Measurements from ENCODE around the gene TNFAIP8. TPM values are rescaled to one million over a fixed set of nuclear protein-coding genes. Genes with fewer than 3 reads are reported as not detected.

Gene TNFAIP8
- polyA plus RNA-seq, 6 donors from 2014 or later: 224 to 432 (median 315) TPM

DNA sequence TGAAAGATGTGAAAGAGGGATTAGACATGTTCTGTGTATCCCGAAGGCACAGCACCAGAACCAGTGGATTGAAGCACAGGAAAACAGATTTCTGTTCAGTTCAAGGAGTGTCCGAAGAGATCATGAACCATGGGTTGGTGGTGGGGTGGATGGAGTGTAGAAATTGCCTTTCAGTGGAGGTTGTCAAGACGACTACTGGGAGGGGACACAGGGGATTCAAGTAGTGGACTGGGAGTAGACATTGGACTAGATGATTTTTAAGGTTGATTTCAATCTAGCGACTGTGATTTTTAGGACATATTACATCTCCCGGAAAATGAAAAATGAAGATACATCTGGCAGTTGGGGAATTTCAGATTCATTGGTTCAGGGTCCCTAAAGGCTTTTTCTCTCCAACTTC lies 35.9 kb upstream of the TNFAIP8 start:
- peak overlapping the region in 5 of 8 donors; percentile 12 to 91 (median 37) for H3K4me3 Mint-ChIP-seq
- peaks cover 69 to 96% (median 85%) of the 10 kb centered on the region in 3 donors for H3K4me1 Mint-ChIP-seq
- H3K9me3 Mint-ChIP-seq: no peaks in the 10 kb centered on the region
- peaks cover 0 to 5% of the 10 kb centered on the region in 2 donors for H3K36me3 Mint-ChIP-seq
- peak overlapping the region; percentile 87 to 99 (median 94) for H3K27ac Mint-ChIP-seq
- no peak for DNase-seq
- ATAC-seq (ENCODE audit: low read depth in 2 of 2): no peak
- no peaks in the 10 kb centered on the region for H3K27me3 Mint-ChIP-seq

DNA sequence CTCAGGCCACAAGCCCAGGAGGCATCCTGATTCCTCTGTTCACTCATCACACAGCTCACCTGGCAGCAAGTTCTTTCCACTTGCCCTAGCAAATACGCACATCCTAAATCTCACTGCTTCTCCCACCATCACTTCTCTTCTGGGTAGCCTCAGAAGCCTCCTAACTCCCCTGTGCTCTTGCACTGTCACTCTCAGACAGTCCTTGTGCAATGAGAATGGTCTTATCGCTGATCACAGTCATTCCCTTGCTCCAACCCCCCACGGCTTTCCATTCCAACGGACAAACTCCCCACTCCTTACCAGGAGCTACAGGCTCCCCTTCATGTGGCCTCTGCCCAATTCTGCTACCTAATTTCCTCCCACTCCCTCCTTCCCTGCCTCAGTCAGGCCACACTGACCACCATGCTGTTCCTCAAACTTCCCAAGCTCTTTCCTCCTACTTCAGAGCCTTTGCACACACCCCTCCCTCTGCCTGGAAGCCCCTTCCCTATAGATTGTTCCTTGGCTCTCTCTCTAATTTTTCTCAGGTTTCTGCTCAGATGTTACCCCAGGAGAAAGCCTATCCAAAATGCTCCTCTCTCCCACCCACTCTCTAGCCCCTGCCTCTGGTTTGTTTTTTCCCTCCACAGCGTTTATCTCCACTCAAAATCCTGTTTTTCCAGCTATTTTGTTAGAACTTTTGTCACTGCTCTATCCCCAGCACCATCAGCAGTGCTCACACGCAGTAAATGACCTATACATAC lies 34.1 kb upstream of the TNFAIP8 start:
- Mint-ChIP-seq H3K27me3 (no peaks in the 10 kb centered on the region), H3K36me3 (peaks cover 0 to 5% of the 10 kb centered on the region in 2 donors), H3K4me1 (peaks cover 71 to 91% (median 80%) of the 10 kb centered on the region in 3 donors), H3K4me3 (peak overlapping the region in 5 of 8 donors; percentile 5 to 66 (median 52)), H3K9me3 (no peaks in the 10 kb centered on the region), H3K27ac (peak overlapping the region; percentile 30 to 98 (median 90))
- DNase-seq (no peak), ATAC-seq (ENCODE audit: low read depth in 2 of 2) (no peak)

DNA sequence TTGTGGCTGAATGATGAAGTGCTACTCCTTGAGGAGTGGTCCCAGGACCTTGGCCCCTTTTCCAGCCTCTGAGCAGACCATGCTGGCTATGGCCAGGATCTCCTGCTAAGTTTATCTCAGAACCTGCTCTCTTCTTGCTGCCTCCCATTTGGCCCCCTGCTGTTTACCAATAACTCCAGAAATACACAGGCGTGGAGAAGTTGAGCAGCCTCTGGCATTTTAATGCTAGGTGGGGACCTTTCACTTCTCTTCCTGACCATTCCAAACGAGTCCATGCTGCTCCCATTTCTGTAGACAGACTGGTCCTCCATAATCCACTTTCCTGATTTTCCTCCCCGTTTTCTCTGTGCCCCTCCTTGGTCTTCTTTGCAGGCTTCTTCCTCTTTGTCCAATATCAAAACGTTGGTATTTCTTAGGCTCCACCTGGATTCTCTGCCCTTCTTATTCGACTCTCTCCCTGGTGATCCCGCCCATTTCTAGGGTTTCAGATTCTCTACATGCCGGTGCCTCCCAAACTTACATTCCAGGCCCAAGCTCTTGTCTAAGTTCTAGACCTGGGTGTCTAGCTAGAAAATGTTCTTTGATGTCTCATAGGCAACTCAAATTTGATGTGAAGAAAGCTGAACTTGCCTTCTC lies 33.4 kb upstream of the TNFAIP8 start:
- Mint-ChIP-seq H3K36me3 (peaks cover 0 to 5% of the 10 kb centered on the region in 2 donors), H3K4me1 (peaks cover 72 to 94% (median 84%) of the 10 kb centered on the region in 3 donors), H3K9me3 (no peaks in the 10 kb centered on the region), H3K27me3 (no peaks in the 10 kb centered on the region), H3K27ac (peak overlapping the region; percentile 30 to 98 (median 86)), H3K4me3 (peak overlapping the region in 5 of 8 donors; percentile 5 to 66 (median 23))
- no peak for DNase-seq
- ATAC-seq (ENCODE audit: low read depth in 2 of 2): no peak

DNA sequence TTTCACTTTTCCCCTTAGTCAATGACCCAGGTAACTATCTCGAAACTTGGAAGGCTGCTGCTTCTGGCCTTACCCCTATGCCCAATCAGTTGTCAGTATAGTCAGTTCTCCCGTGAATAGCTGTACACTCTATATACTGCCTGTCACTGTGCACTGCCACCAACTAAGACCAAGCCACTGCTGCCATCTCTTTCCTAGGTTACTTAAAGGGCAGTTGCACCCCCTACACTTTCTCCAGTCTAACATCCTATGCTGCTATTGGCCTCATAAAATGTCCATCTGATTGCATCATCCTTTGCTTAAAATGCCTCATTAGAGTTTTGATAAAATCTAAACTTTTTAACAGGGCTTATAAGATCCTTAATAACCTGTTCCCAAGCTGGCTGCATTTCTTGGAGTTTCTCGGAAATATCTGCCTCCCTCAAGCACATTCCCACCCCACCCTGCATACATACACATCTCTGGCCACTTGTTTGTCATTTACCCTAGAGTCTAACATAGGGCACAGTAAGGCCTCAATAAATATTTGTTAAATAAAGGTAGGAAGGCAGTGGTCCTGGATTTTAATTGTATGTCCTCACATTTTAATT lies 32.8 kb upstream of the TNFAIP8 start:
- DNase-seq: no peak
- Mint-ChIP-seq H3K36me3 (peaks cover 0 to 4% of the 10 kb centered on the region in 2 donors), H3K27ac (peak overlapping the region; percentile 28 to 98 (median 82)), H3K4me1 (peaks cover 72 to 94% (median 84%) of the 10 kb centered on the region in 3 donors), H3K4me3 (peak overlapping the region in 1 of 8 donors; percentile 33), H3K9me3 (no peaks in the 10 kb centered on the region), H3K27me3 (no peaks in the 10 kb centered on the region)
- no peak for ATAC-seq (ENCODE audit: low read depth in 2 of 2)

DNA sequence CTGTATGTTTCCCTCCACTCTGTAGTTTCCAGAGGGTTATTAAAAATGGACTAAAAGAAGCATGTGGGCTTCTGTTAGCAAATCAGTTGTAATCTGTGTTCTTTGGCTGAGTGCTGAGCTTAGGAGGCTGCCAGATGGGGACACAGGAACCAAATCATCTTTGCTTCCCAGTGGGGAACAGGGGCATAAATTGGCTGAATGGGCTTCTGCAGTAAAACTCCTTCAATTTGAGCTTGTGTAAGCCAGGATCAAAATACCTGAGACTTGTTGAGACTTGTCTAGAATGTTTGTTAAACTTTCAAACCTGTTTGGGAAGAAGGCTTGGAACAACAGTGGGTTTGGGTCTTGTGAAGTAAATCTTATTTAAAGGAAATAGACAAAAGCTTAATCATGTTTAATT lies 32.2 kb upstream of the TNFAIP8 start:
- peak overlapping the region in 1 of 8 donors; percentile 67 for H3K4me3 Mint-ChIP-seq
- H3K36me3 Mint-ChIP-seq: no peaks in the 10 kb centered on the region
- H3K27me3 Mint-ChIP-seq: no peaks in the 10 kb centered on the region
- H3K9me3 Mint-ChIP-seq: no peaks in the 10 kb centered on the region
- peak overlapping the region; percentile 7 to 98 (median 84) for H3K27ac Mint-ChIP-seq
- ATAC-seq (ENCODE audit: low read depth in 2 of 2): no peak
- peaks cover 71 to 94% (median 84%) of the 10 kb centered on the region in 3 donors for H3K4me1 Mint-ChIP-seq
- no peak for DNase-seq

DNA sequence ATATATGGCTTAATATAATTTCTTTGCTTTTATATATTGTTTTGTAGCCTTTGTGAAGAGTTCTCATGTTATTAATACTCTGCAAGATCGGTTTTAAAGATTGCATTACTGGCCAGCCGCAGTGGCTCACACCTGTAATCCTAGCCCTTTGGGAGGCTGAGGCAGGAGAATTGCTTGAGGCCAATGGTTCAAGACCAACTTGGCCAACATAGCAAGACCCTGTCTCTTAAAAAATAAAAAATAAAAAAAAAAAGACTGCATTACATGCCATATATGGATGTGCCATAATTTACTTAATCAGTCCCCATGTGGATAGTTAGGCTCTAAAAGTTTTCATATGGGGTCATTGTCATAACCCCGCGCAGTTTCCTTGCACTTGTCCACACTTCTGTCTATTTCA lies 31.0 kb upstream of the TNFAIP8 start:
- DNase-seq (no peak), ATAC-seq (ENCODE audit: low read depth in 2 of 2) (no peak)
- Mint-ChIP-seq H3K4me1 (peaks cover 69 to 93% (median 81%) of the 10 kb centered on the region in 3 donors), H3K27me3 (no peaks in the 10 kb centered on the region), H3K27ac (peak overlapping the region in 1 of 6 donors; percentile 17), H3K36me3 (no peaks in the 10 kb centered on the region), H3K4me3 (no peak overlapping the region), H3K9me3 (no peaks in the 10 kb centered on the region)

DNA sequence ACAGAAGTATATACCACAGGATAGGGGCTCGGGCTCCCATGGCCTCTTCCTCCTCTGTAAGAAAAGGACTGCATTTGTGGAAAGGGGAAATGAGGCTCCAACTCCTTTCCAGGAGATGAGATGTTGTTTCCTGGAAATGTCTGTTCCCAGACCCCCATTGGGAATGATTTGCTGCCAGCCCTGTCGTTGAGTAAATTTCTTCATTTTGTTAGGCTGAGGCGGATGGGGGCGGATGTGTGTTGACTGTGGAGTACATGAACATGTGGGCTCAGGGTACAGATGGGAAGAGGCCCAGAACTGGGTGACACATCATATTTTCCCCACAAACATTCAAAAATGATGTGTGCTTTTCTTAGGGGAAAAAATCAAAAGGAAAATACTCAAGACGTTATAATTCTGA lies 28.8 kb upstream of the TNFAIP8 start:
- no peaks in the 10 kb centered on the region for H3K27me3 Mint-ChIP-seq
- no peak for ATAC-seq (ENCODE audit: low read depth in 2 of 2)
- H3K36me3 Mint-ChIP-seq: no peaks in the 10 kb centered on the region

DNA sequence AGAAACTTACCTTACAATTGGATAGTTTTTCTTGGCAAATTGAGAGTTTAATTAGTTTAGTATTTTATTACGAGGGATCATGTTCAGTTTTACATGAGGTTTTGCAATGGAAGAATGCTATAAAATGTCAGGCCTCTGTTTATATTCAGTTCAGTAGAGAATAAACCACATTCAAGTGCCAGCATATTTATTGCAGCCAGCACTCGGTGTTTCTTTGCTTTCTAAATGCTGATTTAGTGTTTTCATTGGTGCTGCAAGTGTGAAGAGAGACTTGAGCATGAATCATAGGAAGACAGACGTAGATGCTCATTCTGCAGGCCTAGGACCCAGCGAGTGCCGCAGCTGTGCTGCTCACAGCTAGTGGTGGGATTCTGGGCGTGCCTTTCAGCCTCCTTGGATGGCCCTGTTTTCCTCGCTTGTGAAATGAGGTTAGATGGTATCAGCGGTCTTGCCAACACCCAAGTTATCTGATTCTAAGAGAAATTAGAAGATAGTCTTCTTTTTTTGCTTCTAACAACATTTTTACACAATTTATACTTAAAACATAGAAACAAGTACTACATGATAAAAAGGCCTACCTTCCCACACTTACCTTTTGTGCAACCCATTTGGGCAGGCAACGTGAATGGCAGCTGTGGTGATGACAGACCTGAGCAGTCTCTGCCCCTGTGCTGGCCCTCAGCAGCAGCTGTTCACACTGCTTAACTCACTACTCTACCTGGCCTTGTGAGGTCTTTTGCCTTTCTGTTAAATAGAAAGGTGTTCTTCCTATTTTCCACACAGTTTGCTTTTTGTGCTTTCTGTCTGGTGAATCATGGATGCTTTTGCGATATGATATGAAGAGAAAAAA lies 26.8 kb upstream of the TNFAIP8 start:
- peaks cover 74 to 92% (median 80%) of the 10 kb centered on the region in 3 donors for H3K4me1 Mint-ChIP-seq
- H3K27ac Mint-ChIP-seq: peak overlapping the region; percentile 19 to 95 (median 76)
- no peak for DNase-seq
- no peaks in the 10 kb centered on the region for H3K36me3 Mint-ChIP-seq
- peak overlapping the region in 3 of 8 donors; percentile 9 to 61 (median 26) for H3K4me3 Mint-ChIP-seq
- ATAC-seq (ENCODE audit: low read depth in 2 of 2): no peak
- no peaks in the 10 kb centered on the region for H3K9me3 Mint-ChIP-seq
- H3K27me3 Mint-ChIP-seq: no peaks in the 10 kb centered on the region

More for the DNA sequence above, 28.8 kb upstream of the TNFAIP8 start:
- Mint-ChIP-seq H3K4me3 (peak overlapping the region in 5 of 8 donors; percentile 11 to 70 (median 35)), H3K9me3 (no peaks in the 10 kb centered on the region), H3K4me1 (peaks cover 72 to 93% (median 80%) of the 10 kb centered on the region in 3 donors), H3K27ac (peak overlapping the region; percentile 83 to 96 (median 86))
- DNase-seq: no peak

DNA sequence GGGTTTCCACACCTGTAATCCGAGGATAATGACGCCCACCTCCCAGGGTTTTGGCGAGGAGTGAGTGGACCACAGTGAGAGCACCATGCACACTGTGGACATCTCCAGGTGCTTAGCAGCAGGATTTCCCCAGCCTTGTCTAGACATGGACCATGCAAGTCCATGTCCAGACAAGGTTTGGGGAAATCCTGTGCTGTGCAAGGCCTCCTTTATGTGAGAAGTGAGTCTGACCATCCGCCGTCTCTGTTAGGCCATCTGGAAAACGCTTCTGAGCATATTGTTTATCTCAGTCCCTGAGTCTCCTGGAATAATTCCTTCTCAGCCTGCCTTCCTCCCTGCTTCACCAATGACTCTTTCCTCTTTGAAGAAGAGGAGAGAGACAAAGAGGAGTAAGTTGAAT lies 26.2 kb upstream of the TNFAIP8 start:
- no peak for DNase-seq

DNA sequence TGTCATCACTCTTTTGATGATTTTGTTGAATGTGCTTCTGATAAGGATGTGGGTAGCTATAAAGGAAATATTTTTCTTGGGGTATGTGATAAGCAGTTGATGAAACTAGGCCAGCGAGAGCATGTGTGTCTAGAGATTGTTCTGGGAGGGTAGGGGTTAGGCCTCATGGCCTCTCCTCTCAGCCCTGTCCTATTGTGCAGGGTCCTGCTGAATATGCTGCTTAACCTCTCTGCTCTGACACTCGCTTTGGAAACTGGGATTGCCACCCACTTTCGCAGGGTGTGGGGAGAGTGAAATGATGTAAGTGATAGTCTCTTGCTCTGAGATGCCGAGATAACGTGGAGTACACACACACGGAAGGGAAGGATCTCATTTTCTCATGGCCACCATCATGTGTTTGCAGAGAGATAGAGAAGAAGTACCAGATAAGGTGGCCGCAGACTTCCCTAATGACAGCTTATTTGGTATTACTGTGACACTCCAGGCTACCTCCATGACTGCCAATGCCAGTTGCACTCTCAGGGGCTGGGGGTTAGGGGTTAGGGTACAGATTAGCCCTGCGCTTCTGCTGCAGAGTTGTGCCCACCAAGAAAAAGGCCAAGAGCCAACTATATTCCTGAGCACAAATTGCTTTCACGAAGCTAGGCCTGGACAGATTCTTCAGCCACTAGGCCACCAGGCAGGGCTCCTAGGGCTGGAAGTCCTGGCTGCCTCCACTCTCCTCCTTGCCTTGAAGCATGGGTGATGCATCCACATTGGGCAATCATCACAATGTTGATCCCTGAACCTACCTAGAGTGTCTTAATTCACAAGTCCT lies 25.2 kb upstream of the TNFAIP8 start:
- Mint-ChIP-seq H3K27ac (peak overlapping the region; percentile 2 to 92 (median 82)), H3K9me3 (no peaks in the 10 kb centered on the region), H3K27me3 (no peaks in the 10 kb centered on the region), H3K4me1 (peaks cover 85 to 96% (median 92%) of the 10 kb centered on the region in 3 donors), H3K4me3 (peak overlapping the region in 6 of 8 donors; percentile 16 to 65 (median 36)), H3K36me3 (peaks cover 0 to 7% of the 10 kb centered on the region in 2 donors)
- DNase-seq (no peak), ATAC-seq (ENCODE audit: low read depth in 2 of 2) (no peak)

More for the DNA sequence above, 26.2 kb upstream of the TNFAIP8 start:
- Mint-ChIP-seq H3K36me3 (peaks cover 0 to 5% of the 10 kb centered on the region in 2 donors), H3K4me1 (peaks cover 78 to 91% (median 85%) of the 10 kb centered on the region in 3 donors), H3K4me3 (peak overlapping the region in 1 of 8 donors; percentile 16), H3K27ac (peak overlapping the region; percentile 24 to 95 (median 82)), H3K9me3 (no peaks in the 10 kb centered on the region), H3K27me3 (no peaks in the 10 kb centered on the region)
- no peak for ATAC-seq (ENCODE audit: low read depth in 2 of 2)

DNA sequence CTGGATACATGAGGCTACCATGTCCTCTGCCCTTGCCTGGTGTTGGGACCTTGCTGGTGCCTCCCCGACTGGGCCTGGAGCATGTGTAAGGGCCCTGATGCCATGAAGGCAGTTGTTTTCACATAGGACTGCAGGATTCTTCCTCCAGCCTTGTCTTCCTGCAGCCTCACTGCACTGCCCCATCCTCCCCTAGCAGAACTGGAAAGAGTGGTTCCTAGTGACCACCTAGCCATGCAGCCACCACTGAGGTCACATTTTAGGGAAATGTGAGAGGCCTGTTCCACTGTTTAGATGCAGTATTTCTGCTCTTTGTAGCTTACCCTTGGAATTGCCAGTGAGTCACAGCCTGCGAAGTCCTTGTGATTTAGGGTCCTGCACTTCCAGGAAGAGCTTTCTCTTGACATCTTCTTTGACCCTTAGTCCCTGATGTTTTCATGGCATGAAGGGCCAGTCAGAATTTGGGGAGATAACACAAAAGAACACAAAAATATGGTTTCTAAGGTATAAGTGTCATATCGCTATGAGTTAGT lies 24.2 kb upstream of the TNFAIP8 start:
- ATAC-seq (ENCODE audit: low read depth in 2 of 2) (no peak), DNase-seq (no peak)
- H3K4me1 Mint-ChIP-seq: peaks cover 85 to 96% (median 92%) of the 10 kb centered on the region in 3 donors
- peaks cover 0 to 7% of the 10 kb centered on the region in 2 donors for H3K36me3 Mint-ChIP-seq
- no peaks in the 10 kb centered on the region for H3K9me3 Mint-ChIP-seq
- peak overlapping the region; percentile 79 to 95 (median 88) for H3K27ac Mint-ChIP-seq
- H3K27me3 Mint-ChIP-seq: no peaks in the 10 kb centered on the region
- H3K4me3 Mint-ChIP-seq: peak overlapping the region in 6 of 8 donors; percentile 23 to 91 (median 64)

DNA sequence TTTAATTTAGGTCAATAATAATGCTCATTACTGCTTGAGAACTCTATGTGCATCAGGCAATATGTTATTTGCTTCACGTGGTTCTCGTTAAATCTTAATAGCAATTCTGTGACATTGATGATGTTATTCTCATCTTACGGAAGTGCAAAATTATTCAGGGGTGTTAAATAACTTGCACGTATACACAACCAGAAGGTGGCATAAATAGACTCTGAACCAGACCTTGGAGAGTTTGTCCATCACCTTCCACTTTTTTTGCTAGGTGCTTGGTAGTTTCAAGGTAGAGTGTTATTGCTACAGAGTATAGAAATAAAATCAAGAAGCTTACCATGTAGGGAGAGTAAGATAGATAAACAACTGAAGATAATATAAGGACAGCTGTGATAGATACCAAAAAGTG lies 23.6 kb upstream of the TNFAIP8 start:
- Mint-ChIP-seq H3K36me3 (peaks cover 0 to 11% of the 10 kb centered on the region in 2 donors), H3K27ac (peak overlapping the region in 5 of 6 donors; percentile 83 to 95 (median 93)), H3K27me3 (no peaks in the 10 kb centered on the region), H3K4me1 (peaks cover 85 to 96% (median 92%) of the 10 kb centered on the region in 3 donors), H3K9me3 (no peaks in the 10 kb centered on the region), H3K4me3 (peak overlapping the region; percentile 73 to 95 (median 89))
- ATAC-seq (ENCODE audit: low read depth in 2 of 2) (peak; percentile 28 to 40), DNase-seq (no peak)

All from naive B cell (primary cell).